ENCODE measurements around the gene PODXL. TPM values are rescaled to one million over a fixed set of nuclear protein-coding genes. Genes with fewer than 3 reads are reported as not detected.
A peak's percentile ranks its signal among the peaks of the same experiment; 100 is the strongest.

The PODXL gene
- total and polyA plus RNA-seq, 2 experiments from 2014 or later: 220 to 727 TPM

- peaks cover 95% of the 10 kb centered on the region for H3K4me1 Mint-ChIP-seq
- Histone ChIP-seq H3K4me2 (peak overlapping the region; percentile 100), H2AFZ (no peak overlapping the region), H3K4me1 (ENCODE audit: insufficient read depth) (peaks cover 97% of the 10 kb centered on the region), H3K36me3 (ENCODE audit: insufficient read depth) (peaks cover 12% of the 10 kb centered on the region; the same call in 1 of the 2 replicates), H4K20me1 (replicated peaks; ENCODE audit: insufficient read depth) (peaks cover 95% of the 10 kb centered on the region), H3K27me3 (ENCODE audit: insufficient read depth) (no peaks in the 10 kb centered on the region), H3K4me3 (peak overlapping the region; percentile 34; the same call in 1 of the 2 replicates), H3K79me2 (replicated peaks; ENCODE audit: insufficient read depth) (peaks cover 100% of the 10 kb centered on the region), H3K9me2 (ENCODE audit: insufficient read depth) (no peaks in the 10 kb centered on the region), H3F3A (replicated peaks; ENCODE audit: low read depth) (peaks cover 61% of the 10 kb centered on the region), H3K27ac (ENCODE audit: low read depth) (peak overlapping the region; percentile 90)
- H3K27me3 Mint-ChIP-seq (ENCODE audit: insufficient read depth, low read depth, poor library complexity): peaks cover 38% of the 10 kb centered on the region
- TF ChIP-seq ZNF462 (CRISPR knock-in tag; IDR thresholded peaks at IDR 0.05): no peak
- TF ChIP-seq POLR2AphosphoS5 (IDR thresholded peaks at IDR 0.05; ENCODE audit: low read depth): no peak; the same call in 1 of the 2 replicates
- no peak for TF ChIP-seq REST (IDR thresholded peaks at IDR 0.05; ENCODE audit: unreplicated experiment)
- no peak for TF ChIP-seq EZH2 (IDR thresholded peaks at IDR 0.05; ENCODE audit: low read depth, unreplicated experiment)
- peak; percentile 2; the same call in 2 of the 3 replicates for ATAC-seq
- H3K4me3 Mint-ChIP-seq: peak overlapping the region; percentile 39; the same call in 2 of the 3 replicates
- H3K9me3 Mint-ChIP-seq: no peaks in the 10 kb centered on the region
- H3K36me3 Mint-ChIP-seq (ENCODE audit: low read depth): peaks cover 86% of the 10 kb centered on the region
- peak overlapping the region; percentile 79 for H3K27ac Mint-ChIP-seq
- no peak for DNase-seq (ENCODE audit: low spot score)
Measured at GRCh38 chr7:131547589-131547988, 8.8 kb downstream of the PODXL start.
